Prostate gland (tissue), 2 donors: ENCODE data around the gene IPO11.
"Not testable (repeated sequence)": the region's sequence is repeated elsewhere in the genome, so short reads cannot be mapped to it uniquely, and the experiment has no call there.

ENCODE experiments used
- CTCF ChIP-seq, 4 experiments: fragments of 200-600 bp in 2 of 4; fragments of 450-650 bp in 2 of 4; sonication (generic) in 2 of 4; IDR thresholded peaks; 1 replicate in 3 of 4; 2 replicates in 1 of 4; pipeline ENCODE4 v1.5.1; 2016 to 2019; ENCODE audit warnings: antibody characterized with exemption in 4 of 4, mild to moderate bottlenecking in 2 of 4, moderate library complexity in 2 of 4
- POLR2A ChIP-seq: fragments of 450-650 bp; IDR thresholded peaks from one replicate; pipeline ENCODE4 v1.6.1; 2016; ENCODE audit warnings: antibody characterized with exemption, mild to moderate bottlenecking
- POLR2AphosphoS5 ChIP-seq: sonication (generic); formaldehyde crosslinking; IDR thresholded peaks from one replicate; pipeline ENCODE4 v1.6.1; 2017; ENCODE audit warnings: antibody characterized with exemption

DNA sequence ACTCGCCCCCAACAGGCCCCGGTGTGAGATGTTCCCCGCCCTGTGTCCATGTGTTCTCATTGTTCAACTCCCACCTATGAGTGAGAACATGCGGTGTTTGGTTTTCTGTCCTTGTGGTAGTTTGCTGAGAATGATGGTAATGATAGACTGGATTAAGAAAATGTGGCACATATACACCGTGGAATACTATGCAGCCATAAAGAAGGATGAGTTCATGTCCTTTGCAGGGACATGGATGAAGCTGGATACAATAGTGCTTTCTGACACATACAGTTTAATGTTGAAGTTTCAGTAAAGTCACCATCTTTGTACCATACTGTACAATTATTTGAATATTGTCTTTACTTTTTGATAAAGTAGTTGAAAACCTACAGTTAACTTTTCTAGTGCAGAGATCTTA, 96.2 kb downstream of the IPO11 start:
- not testable (repeated sequence) for TF ChIP-seq CTCF (IDR thresholded peaks at IDR 0.05); POLR2A; POLR2AphosphoS5
